HL-60 (cell line): ENCODE data around the gene ASCC3.

Experiments used
- CTCF ChIP-seq: IDR thresholded peaks from one replicate; pipeline ENCODE4 v1.5.1; 2011; ENCODE audit warnings: low read length, control low read depth, inconsistent platforms; ENCODE audit not compliant: insufficient read depth
- POLR2AphosphoS5 ChIP-seq: IDR thresholded peaks from 2 replicates; pipeline ENCODE4 v1.6.1; 2012; ENCODE audit warnings: low read depth
- REST ChIP-seq: IDR thresholded peaks from 2 replicates; pipeline ENCODE4 v1.6.1; 2012; ENCODE audit warnings: low read depth; ENCODE audit not compliant: insufficient replicate concordance

DNA sequence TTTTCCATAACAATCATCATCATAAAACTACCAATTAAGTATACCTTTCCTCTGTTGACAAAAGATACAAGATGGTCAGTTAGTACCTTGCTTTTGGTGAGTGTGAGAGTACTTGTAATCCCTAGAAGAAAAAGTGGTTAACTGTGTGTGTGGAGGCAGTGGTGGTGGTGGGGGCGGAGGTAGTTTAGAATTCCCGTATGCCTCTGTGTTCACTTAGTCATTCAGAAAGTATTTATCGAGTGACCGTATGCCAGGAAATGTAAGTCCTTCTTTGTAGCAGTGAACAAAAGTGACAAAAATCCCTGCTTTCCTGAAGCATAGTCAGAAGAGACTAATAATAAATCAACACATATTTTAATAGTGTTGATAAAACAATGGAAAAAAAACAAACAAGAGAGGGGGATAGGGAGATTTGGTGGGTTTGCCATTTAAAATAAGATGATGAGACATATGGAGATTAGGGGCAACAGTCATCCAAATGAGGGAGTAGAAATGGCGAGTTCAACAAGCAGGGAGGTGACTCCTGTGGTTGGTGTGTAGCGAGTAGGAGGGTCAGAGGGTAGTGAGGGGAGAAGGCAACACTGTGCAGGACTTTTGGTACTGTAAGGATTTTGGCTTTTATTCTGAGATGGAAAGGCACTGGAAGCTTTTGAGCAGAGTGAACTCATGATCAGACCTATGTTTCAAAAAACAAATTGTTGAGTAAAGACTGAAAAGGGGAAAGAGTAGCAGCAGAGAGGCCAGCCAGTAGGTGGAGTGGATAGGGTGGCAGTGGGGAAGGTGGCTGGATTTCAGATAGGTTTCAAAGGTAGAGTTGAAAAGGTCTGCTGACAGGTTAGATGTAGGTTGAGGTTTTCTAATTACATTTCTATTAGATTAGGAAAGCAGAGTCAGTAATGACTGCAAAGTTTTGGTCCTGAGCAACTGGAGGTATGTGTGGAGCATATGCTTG lies 376.1 kb downstream of the ASCC3 start:
- TF ChIP-seq CTCF = no peak
- TF ChIP-seq POLR2AphosphoS5 = no peak
- TF ChIP-seq REST = no peak
